ENCODE results near the gene MICAL3. TPM values are rescaled to one million over a fixed set of nuclear protein-coding genes. Genes with fewer than 3 reads are reported as not detected.

MICAL3 gene
- polyA plus RNA-seq, 3 donors from 2014 or later = 1.1 to 2.3 TPM; not detected in 1

DNA sequence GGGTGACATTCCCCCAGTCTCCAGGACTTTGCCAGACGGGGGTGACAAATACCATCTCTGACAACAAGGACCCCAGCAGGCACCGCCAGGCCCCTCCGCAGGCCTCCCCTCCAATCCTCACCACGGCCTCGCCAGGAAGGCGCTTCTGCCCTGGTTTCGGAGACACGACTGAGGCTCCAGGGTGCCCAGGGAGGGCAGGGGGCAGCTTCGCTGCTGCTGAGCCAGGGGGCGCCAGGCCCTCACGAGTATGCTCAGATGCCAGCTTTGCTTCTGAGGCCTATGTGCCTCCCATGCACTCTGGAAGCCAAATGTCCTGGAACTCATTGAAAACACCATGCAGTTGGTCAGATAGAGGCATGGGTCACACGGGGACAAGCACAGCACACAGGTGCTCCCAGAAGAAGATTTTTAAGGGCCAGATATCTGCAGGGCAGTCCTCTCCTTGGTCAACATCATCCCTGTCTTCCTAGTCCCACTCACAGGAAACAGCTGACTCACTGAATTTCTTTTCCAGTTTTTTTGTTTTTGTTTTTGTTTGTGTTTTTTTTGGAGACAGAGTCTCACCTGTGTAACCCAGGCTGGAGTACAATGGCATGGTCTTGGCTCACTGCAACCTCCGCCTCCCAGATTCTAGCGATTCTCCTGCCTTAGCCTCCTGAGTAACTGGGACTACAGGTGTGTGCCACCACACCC is 270.0 kb downstream of the MICAL3 start:
- peak overlapping the region in 3 of 6 donors; percentile 17 to 74 (median 28) for H3K27ac Mint-ChIP-seq
- peaks cover 0 to 4% (median 0%) of the 10 kb centered on the region in 3 donors for H3K36me3 Mint-ChIP-seq
- no peak for DNase-seq
- peaks cover 0 to 3% (median 0%) of the 10 kb centered on the region in 3 donors for H3K27me3 Mint-ChIP-seq (ENCODE audit: low read depth in 3 of 3)
- no peak overlapping the region for H3K4me3 Mint-ChIP-seq
- H3K4me1 Mint-ChIP-seq = peaks cover 20 to 41% of the 10 kb centered on the region in 2 donors
- H3K9me3 Mint-ChIP-seq = no peaks in the 10 kb centered on the region

GRCh38 chr22:17753401-17753989 is 270.9 kb downstream of the MICAL3 start:
- H3K9me3 Mint-ChIP-seq = no peaks in the 10 kb centered on the region
- H3K27me3 Mint-ChIP-seq (ENCODE audit: low read depth in 3 of 3) = peaks cover 0 to 3% (median 0%) of the 10 kb centered on the region in 3 donors
- H3K4me1 Mint-ChIP-seq = peaks cover 18 to 39% of the 10 kb centered on the region in 2 donors

DNA sequence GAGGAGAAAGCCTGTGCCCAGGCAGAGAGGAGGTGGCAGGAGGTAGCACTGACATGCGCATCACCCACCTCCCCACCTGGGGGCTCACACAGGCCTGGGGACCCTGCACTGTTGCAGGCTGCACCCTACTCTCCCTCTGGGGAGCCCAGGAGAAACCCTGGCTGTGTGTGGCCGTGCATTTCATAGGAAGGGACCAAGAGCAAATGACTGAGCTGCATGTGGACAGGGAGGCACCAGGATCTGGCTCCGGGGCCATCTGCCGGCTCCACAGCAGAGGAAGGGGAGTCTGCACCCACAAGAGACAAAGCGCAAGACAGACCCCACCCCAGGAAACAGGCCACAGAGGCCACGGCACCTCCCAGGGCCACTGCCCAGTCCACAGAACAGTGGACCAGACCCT is 272.8 kb downstream of the MICAL3 start:
- Mint-ChIP-seq H3K9me3 (no peaks in the 10 kb centered on the region), H3K4me1 (peaks cover 12 to 35% of the 10 kb centered on the region in 2 donors), H3K4me3 (no peak overlapping the region), H3K36me3 (peaks cover 0 to 6% (median 0%) of the 10 kb centered on the region in 3 donors), H3K27ac (peak overlapping the region in 3 of 6 donors; percentile 15 to 65 (median 61)), H3K27me3 (ENCODE audit: low read depth in 3 of 3) (peaks cover 0 to 1% (median 0%) of the 10 kb centered on the region in 3 donors)
- DNase-seq = no peak

More at GRCh38 chr22:17753401-17753989, 270.9 kb downstream of the MICAL3 start:
- Mint-ChIP-seq H3K36me3 (peaks cover 0 to 4% (median 0%) of the 10 kb centered on the region in 3 donors), H3K4me3 (no peak overlapping the region), H3K27ac (peak overlapping the region in 2 of 6 donors; percentile 22 to 23)
- no peak for DNase-seq

DNA sequence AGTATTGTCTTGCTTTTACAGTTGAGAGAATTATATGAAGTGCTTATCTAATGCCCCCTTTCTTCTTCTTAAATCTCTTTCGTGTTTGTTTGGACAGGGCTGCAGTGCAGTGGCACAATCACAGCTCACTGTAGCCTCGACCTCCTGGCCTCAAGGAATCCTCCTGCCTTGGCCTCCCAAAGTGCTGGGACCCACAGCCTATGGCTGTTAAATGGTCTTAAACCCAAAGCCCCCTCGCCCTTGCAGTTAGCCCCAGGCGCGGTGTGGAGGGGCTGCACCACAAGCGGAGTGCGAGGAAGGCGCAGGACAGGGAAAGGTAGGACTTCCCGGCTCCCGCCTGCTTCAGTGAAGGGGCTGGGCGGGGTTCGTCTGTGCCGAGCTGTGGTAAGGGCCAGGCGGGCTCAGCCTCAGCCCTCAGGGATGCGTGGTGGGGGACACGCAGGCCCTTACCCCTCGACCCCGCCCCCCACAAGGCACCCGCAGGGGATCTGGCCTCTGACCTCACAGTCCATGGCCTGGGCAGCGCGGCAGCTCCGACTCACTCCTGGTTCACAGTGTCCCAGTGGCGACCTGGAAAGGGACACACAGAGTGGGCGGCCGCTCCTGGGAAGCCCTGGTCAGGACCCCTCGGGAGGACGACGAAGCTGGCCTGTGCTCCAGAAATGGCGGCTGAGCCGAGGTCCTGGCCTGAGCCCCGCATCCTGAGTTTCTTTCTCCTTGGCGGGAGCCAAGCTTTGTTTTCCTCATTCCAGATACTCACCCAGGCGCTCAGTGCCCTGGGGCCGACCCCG is 274.6 kb downstream of the MICAL3 start:
- Mint-ChIP-seq H3K27ac (peak overlapping the region in 1 of 6 donors; percentile 18), H3K4me3 (no peak overlapping the region), H3K36me3 (peaks cover 0 to 9% (median 0%) of the 10 kb centered on the region in 3 donors), H3K27me3 (ENCODE audit: low read depth in 3 of 3) (peaks cover 0 to 2% (median 0%) of the 10 kb centered on the region in 3 donors), H3K4me1 (peaks cover 9 to 34% of the 10 kb centered on the region in 2 donors), H3K9me3 (no peaks in the 10 kb centered on the region)
- DNase-seq = no peak

DNA sequence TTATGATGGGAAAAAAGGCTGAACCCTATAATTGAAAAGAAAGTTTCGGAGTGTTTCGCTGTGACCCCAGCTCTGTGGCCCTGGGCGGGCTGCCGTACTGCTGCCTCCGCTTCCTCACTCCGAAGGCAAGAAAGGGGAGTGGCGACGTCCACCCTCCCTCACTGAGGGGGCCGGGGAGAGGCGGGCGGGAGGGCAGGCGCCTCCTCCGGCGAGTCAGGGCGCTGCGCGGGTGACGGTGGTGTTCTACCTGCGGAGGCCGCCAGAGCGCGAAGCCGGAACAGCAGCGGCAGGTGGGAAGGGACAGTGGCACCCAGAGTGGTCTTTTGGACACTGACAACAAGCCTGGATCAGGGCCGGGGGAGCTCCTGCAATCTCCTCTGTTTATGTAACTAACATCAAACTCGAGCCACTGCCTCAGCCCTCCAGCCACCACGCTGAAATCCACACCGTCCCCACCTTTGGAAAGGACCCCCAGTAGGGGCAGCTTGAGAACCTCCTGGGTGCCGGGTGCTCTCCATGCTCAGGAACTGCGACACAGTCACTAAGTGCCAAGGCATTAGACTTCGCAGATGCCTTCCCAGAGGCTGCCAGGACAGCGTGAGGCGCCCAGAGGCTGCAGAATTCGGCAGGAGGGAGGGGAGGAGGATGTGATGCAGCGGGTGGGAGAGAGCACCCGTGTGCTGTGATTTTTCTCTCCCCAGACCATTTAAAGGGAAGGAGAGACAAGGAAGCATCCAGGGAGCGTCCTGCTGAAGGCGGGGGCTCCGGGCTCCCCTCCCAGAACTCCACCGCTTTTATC is 275.6 kb downstream of the MICAL3 start:
- Mint-ChIP-seq H3K4me1 (peaks cover 8 to 27% of the 10 kb centered on the region in 2 donors), H3K9me3 (no peaks in the 10 kb centered on the region), H3K27me3 (ENCODE audit: low read depth in 3 of 3) (peaks cover 0 to 2% (median 1%) of the 10 kb centered on the region in 3 donors), H3K27ac (no peak overlapping the region), H3K36me3 (peaks cover 0 to 5% (median 0%) of the 10 kb centered on the region in 3 donors), H3K4me3 (no peak overlapping the region)
- no peak for DNase-seq

- Mint-ChIP-seq H3K27ac (no peak overlapping the region), H3K9me3 (no peaks in the 10 kb centered on the region), H3K4me3 (no peak overlapping the region), H3K36me3 (peaks cover 0 to 5% (median 0%) of the 10 kb centered on the region in 3 donors), H3K4me1 (peaks cover 8 to 21% of the 10 kb centered on the region in 2 donors), H3K27me3 (ENCODE audit: low read depth in 3 of 3) (peaks cover 0 to 3% (median 2%) of the 10 kb centered on the region in 3 donors)
- no peak for DNase-seq
Observed at GRCh38 chr22:17746916-17747315, 277.4 kb downstream of the MICAL3 start.

DNA sequence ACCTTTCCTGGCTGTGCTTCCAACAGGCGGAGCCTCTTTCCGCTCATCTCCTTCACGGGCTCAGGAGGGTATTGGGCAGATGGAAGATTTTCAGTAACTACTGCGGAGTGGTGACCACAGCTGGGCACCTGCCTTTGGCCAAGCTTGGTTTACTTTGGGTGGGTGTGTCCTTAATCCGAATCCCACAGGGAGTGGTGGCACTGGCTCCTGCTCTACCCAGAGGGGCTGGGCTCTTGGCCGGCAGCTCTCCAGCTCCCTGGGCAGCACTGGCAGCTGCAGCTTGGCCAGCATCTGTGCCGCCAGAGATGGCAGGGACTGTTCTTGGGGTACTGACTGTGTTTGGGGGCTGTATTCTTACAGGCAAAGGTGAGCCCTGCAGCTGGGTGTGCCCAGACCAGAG is 279.9 kb downstream of the MICAL3 start:
- peaks cover 9 to 10% of the 10 kb centered on the region in 2 donors for H3K4me1 Mint-ChIP-seq
- H3K36me3 Mint-ChIP-seq = peaks cover 0 to 8% (median 0%) of the 10 kb centered on the region in 3 donors
- peak overlapping the region in 3 of 6 donors; percentile 23 to 69 (median 56) for H3K27ac Mint-ChIP-seq
- peaks cover 0 to 3% (median 2%) of the 10 kb centered on the region in 3 donors for H3K27me3 Mint-ChIP-seq (ENCODE audit: low read depth in 3 of 3)
- H3K4me3 Mint-ChIP-seq = no peak overlapping the region
- no peak for DNase-seq
- no peaks in the 10 kb centered on the region for H3K9me3 Mint-ChIP-seq

GRCh38 chr22:17743661-17744411 is 280.5 kb downstream of the MICAL3 start:
- DNase-seq = no peak
- peaks cover 0 to 3% (median 2%) of the 10 kb centered on the region in 3 donors for H3K27me3 Mint-ChIP-seq (ENCODE audit: low read depth in 3 of 3)
- H3K4me3 Mint-ChIP-seq = no peak overlapping the region
- H3K36me3 Mint-ChIP-seq = peaks cover 0 to 8% (median under 1%) of the 10 kb centered on the region in 3 donors
- no peaks in the 10 kb centered on the region for H3K9me3 Mint-ChIP-seq
- H3K4me1 Mint-ChIP-seq = peaks cover 9% of the 10 kb centered on the region in 2 donors
- H3K27ac Mint-ChIP-seq = peak overlapping the region in 2 of 6 donors; percentile 44 to 75

DNA sequence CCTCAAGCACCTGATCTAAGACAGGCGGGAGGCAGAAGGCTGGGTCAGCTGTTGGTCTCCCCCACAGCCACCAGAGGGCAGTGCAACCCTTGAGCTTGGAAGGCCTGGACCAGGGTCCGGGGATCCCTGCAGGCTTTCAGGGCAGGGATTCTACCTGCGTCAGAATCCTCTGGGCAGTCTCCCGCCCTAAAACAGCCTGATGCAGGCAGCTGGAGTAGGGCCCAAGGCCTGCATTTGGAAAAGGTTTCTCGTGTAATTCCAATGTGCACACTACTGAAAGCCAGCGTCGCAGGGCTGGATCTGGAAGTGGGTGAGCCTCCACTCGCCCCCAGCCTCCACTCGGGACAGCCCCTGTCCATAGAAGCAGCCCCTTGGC is 281.8 kb downstream of the MICAL3 start:
- Mint-ChIP-seq H3K27me3 (ENCODE audit: low read depth in 3 of 3) (peaks cover 0 to 3% (median 2%) of the 10 kb centered on the region in 3 donors), H3K9me3 (no peaks in the 10 kb centered on the region), H3K27ac (peak overlapping the region in 3 of 6 donors; percentile 34 to 44 (median 35)), H3K4me1 (peaks cover 9% of the 10 kb centered on the region in 2 donors), H3K36me3 (peaks cover 0 to 10% (median 8%) of the 10 kb centered on the region in 3 donors), H3K4me3 (no peak overlapping the region)
- DNase-seq = peak; percentile 52 to 57 (median 56)

DNA sequence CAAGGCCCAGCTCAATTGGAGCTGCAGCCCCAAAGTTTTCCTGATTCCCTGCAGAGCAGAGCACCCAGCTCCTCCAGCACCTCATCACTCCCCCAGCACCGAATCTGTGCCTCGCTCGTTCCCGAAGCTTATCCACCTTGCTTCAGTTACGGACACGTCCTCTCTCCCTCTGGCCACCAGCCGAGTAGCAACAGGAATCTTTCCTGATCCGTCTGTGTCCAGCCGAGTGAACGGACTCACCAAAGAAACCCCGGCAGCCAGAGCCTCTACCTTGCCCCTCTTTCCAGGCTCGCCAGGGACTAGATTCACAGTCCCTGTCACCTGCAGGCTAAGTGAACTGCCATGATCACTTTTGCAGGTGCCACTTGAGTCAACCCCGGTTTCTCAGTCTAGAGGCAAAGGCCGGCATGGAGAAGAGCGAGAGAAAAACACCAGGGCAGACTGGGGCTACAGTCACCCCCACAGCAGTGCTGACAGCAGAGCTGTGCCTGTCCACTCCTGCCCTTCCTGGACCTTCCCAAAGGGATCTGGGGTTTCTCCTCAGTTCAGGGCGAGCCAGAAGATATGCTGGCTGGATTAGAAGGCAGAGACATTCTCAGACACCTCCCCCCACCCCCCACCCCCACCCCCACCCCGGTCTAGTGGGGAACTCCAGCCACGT is 282.4 kb downstream of the MICAL3 start:
- H3K27ac Mint-ChIP-seq = peak overlapping the region in 2 of 6 donors; percentile 44 to 53
- no peak for DNase-seq
- H3K4me3 Mint-ChIP-seq = no peak overlapping the region
- H3K4me1 Mint-ChIP-seq = peaks cover 8 to 9% of the 10 kb centered on the region in 2 donors
- H3K9me3 Mint-ChIP-seq = no peaks in the 10 kb centered on the region
- peaks cover 0 to 10% (median 8%) of the 10 kb centered on the region in 3 donors for H3K36me3 Mint-ChIP-seq
- H3K27me3 Mint-ChIP-seq (ENCODE audit: low read depth in 3 of 3) = peaks cover 0 to 3% (median 2%) of the 10 kb centered on the region in 3 donors

GRCh38 chr22:17739196-17739975 is 285.0 kb downstream of the MICAL3 start:
- Mint-ChIP-seq H3K4me3 (no peak overlapping the region), H3K27me3 (ENCODE audit: low read depth in 3 of 3) (peaks cover 0 to 3% (median 2%) of the 10 kb centered on the region in 3 donors), H3K27ac (peak overlapping the region in 2 of 6 donors; percentile 37 to 53), H3K4me1 (peaks cover 10 to 13% of the 10 kb centered on the region in 2 donors), H3K9me3 (no peaks in the 10 kb centered on the region), H3K36me3 (peaks cover 0 to 10% (median 3%) of the 10 kb centered on the region in 3 donors)
- no peak for DNase-seq
